H1 (cell line): ENCODE measurements around the gene RMDN2. TPM values are rescaled to one million over a fixed set of nuclear protein-coding genes. Genes with fewer than 3 reads are reported as not detected.

ENCODE experiments used
- polyA plus RNA-seq, 7 experiments: library from polyadenylated mRNA; depleted of rRNA in 3 of 7; stranded (reverse) in 5 of 7; unstranded in 2 of 7; fragments of >200 nt in 5 of 7; fragments of 200-250 nt in 2 of 7; gene quantifications; 1 replicate in 5 of 7; 2 replicates in 1 of 7; 4 replicates in 1 of 7; pipeline versions ENCODE4 v1.2.1 to v1.2.3, GENCODE V29; 2011 to 2013; ENCODE audit warnings: missing spikeins in 2 of 7, mixed read lengths in 2 of 7
- total RNA-seq: library from RNA; stranded (reverse); fragmentation: NEBNext Ultra II Directional; extraction: Animal tissue kit (Norgen Biotek cat#: 25700); gene quantifications from 2 replicates; pipeline ENCODE4 v1.2.1, GENCODE V29; 2021
- TF ChIP-seq, protein P1 (sequence below): fragments of 300-600 bp; sonication (generic); IDR thresholded peaks from 2 replicates; pipeline ENCODE4 v1.7.1; 2012; ENCODE audit warnings: low read length, moderate library complexity, mild to moderate bottlenecking, inconsistent platforms; ENCODE audit not compliant: insufficient replicate concordance

Gene RMDN2
- total and polyA plus RNA-seq, 2 of the 8 experiments (the other 6 are each of a cell fraction or from before 2014, with no cell fraction given): 0.53 to 3.0 TPM

- TF ChIP-seq, protein P1, sequence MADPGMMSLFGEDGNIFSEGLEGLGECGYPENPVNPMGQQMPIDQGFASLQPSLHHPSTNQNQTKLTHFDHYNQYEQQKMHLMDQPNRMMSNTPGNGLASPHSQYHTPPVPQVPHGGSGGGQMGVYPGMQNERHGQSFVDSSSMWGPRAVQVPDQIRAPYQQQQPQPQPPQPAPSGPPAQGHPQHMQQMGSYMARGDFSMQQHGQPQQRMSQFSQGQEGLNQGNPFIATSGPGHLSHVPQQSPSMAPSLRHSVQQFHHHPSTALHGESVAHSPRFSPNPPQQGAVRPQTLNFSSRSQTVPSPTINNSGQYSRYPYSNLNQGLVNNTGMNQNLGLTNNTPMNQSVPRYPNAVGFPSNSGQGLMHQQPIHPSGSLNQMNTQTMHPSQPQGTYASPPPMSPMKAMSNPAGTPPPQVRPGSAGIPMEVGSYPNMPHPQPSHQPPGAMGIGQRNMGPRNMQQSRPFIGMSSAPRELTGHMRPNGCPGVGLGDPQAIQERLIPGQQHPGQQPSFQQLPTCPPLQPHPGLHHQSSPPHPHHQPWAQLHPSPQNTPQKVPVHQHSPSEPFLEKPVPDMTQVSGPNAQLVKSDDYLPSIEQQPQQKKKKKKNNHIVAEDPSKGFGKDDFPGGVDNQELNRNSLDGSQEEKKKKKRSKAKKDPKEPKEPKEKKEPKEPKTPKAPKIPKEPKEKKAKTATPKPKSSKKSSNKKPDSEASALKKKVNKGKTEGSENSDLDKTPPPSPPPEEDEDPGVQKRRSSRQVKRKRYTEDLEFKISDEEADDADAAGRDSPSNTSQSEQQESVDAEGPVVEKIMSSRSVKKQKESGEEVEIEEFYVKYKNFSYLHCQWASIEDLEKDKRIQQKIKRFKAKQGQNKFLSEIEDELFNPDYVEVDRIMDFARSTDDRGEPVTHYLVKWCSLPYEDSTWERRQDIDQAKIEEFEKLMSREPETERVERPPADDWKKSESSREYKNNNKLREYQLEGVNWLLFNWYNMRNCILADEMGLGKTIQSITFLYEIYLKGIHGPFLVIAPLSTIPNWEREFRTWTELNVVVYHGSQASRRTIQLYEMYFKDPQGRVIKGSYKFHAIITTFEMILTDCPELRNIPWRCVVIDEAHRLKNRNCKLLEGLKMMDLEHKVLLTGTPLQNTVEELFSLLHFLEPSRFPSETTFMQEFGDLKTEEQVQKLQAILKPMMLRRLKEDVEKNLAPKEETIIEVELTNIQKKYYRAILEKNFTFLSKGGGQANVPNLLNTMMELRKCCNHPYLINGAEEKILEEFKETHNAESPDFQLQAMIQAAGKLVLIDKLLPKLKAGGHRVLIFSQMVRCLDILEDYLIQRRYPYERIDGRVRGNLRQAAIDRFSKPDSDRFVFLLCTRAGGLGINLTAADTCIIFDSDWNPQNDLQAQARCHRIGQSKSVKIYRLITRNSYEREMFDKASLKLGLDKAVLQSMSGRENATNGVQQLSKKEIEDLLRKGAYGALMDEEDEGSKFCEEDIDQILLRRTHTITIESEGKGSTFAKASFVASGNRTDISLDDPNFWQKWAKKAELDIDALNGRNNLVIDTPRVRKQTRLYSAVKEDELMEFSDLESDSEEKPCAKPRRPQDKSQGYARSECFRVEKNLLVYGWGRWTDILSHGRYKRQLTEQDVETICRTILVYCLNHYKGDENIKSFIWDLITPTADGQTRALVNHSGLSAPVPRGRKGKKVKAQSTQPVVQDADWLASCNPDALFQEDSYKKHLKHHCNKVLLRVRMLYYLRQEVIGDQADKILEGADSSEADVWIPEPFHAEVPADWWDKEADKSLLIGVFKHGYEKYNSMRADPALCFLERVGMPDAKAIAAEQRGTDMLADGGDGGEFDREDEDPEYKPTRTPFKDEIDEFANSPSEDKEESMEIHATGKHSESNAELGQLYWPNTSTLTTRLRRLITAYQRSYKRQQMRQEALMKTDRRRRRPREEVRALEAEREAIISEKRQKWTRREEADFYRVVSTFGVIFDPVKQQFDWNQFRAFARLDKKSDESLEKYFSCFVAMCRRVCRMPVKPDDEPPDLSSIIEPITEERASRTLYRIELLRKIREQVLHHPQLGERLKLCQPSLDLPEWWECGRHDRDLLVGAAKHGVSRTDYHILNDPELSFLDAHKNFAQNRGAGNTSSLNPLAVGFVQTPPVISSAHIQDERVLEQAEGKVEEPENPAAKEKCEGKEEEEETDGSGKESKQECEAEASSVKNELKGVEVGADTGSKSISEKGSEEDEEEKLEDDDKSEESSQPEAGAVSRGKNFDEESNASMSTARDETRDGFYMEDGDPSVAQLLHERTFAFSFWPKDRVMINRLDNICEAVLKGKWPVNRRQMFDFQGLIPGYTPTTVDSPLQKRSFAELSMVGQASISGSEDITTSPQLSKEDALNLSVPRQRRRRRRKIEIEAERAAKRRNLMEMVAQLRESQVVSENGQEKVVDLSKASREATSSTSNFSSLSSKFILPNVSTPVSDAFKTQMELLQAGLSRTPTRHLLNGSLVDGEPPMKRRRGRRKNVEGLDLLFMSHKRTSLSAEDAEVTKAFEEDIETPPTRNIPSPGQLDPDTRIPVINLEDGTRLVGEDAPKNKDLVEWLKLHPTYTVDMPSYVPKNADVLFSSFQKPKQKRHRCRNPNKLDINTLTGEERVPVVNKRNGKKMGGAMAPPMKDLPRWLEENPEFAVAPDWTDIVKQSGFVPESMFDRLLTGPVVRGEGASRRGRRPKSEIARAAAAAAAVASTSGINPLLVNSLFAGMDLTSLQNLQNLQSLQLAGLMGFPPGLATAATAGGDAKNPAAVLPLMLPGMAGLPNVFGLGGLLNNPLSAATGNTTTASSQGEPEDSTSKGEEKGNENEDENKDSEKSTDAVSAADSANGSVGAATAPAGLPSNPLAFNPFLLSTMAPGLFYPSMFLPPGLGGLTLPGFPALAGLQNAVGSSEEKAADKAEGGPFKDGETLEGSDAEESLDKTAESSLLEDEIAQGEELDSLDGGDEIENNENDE: no peak
Observed at GRCh38 chr2:38060236-38061018, 135.3 kb downstream of the RMDN2 start (continued).
